ENCODE measurements around the gene TWNK. TPM values are rescaled to one million over a fixed set of nuclear protein-coding genes. Genes with fewer than 3 reads are reported as not detected.

Gene TWNK
- total and polyA plus RNA-seq, 10 of the 15 experiments (the other 5 are each of a cell fraction or from before 2014, with no cell fraction given) = 13.6 to 32.8 (median 18.0) TPM

DNA sequence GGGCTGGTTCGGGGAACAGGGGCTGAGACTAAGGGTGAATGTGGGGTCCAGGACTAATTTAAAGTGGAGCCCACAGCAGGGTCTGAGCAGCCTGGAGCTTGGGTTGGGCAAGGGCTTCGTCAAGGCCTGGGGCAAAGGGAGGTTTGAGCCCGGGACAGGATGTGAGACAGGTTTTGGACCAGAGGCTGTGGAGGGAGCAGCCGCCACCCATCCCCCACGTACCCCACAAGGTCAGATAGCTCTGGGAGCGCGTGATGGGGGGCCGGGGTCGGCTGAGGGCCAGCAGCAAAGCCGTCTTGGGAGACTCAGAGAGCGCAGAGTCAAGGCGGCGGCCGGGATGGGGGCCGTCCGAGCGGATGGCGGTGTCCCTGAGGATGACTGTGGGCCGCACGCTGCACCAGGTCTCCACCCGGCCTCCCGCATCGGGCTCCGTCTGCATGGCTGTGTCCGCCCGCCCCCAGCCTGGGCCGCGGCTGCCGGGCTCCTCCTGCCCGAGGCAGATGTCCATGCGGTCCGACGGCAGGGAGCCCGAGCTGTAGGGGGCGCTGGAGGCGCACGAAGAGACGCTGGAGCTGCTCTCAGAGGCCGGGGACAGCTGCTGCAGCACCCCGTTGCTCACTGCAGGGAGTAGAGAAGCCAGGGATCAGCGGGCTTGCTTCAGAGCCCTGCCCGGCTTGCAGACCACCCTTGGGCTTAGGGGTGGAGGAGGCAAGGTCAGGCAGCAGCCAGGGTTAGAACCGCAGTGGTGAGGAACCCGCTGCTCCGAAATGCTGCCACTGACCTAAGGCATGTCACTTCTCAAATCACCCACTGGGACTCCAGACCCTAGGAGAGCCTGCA lies 31.5 kb downstream of the TWNK start:
- SMC1A ChIA-PET (ENCODE audit: uncharacterized antibody, unreplicated experiment) = interaction anchor here (1.0 to 1.4 kb wide), 2 partner anchors 10 to 24 kb away, joined by 3 to 5 read pairs; no protein-coding TSS in a partner anchor
- Histone ChIP-seq H3K79me2 (ENCODE audit: control insufficient read depth, insufficient read depth, low read length) (no peaks in the 10 kb centered on the region), H3K27me3 (replicated peaks in 1 of 2; ENCODE audit: control insufficient read depth in 2 of 2, insufficient read depth in 2 of 2, low read length in 1 of 2) (peaks cover 10% of the 10 kb centered on the region in 2 experiments), H4K20me1 (ENCODE audit: control insufficient read depth, insufficient read depth) (no peaks in the 10 kb centered on the region), H3K36me3 (ENCODE audit: control insufficient read depth in 2 of 2, insufficient read depth in 2 of 2, low read length in 1 of 2) (no peaks in the 10 kb centered on the region), H2AFZ (ENCODE audit: control insufficient read depth, low read depth, low read length) (peak overlapping the region; percentile 41; the same call in 1 of the 2 replicates), H3K9ac (ENCODE audit: control insufficient read depth, insufficient read depth, low read length) (no peak overlapping the region), H3K4me2 (ENCODE audit: control insufficient read depth, insufficient read depth) (peak overlapping the region; percentile 48), H3K4me3 (no peak overlapping the region), H3K4me1 (ENCODE audit: control insufficient read depth, insufficient read depth, low read length) (peaks cover 9% of the 10 kb centered on the region), H3K9me3 (replicated peaks; ENCODE audit: control insufficient read depth, insufficient read depth, low read length) (no peaks in the 10 kb centered on the region), H3K27ac (ENCODE audit: control insufficient read depth, insufficient read depth) (no peak overlapping the region)
- CTCF ChIA-PET = interaction anchor here (0.6 to 6.8 kb wide), 16 partner anchors 11 to 676 kb away, joined by 3 to 91 read pairs (median 14); partner anchors contain the start of genes LZTS2, MRPL43, PDZD7 and SFXN3
- BruUV-seq (replicated peaks) = no TSS peak
- intact Hi-C loops (cut with micrococcal nuclease; ENCODE audit: unreplicated experiment) = no loop called here
- POLR2A ChIA-PET = no interaction called here
- in situ Hi-C loops (cut with MboI) = no loop called here
- 34% methylated on average over 43 of the region's 45 CpGs for WGBS (ENCODE audit: insufficient coverage, insufficient replicate concordance, low lambda C conversion rate, missing lambda C conversion rate)
- RAD21 ChIA-PET (ENCODE audit: unreplicated experiment) = interaction anchor here (0.7 to 2.6 kb wide), 13 partner anchors 10 to 123 kb away, joined by 3 to 13 read pairs (median 6); partner anchors contain the start of genes KAZALD1, PDZD7 and SFXN3
- FAIRE-seq (no peak), DNase-seq (ENCODE audit: low read depth, low spot score) (no peak), ATAC-seq (peak; percentile 87)
- TF ChIP-seq TCF3 (IDR thresholded peaks at IDR 0.05; ENCODE audit: borderline replicate concordance, insufficient read depth, low read depth, low read length) (0 out of 2 replicates have a peak, but pooled peaks have one; percentile 45), EED (IDR thresholded peaks at IDR 0.05; ENCODE audit: low read depth) (0 out of 2 replicates have a peak, but pooled peaks have one; percentile 8), TCF12 (IDR thresholded peaks at IDR 0.05; ENCODE audit: low read depth, low read length) (0 out of 2 replicates have a peak, but pooled peaks have one; percentile 24), MYC (IDR thresholded peaks at IDR 0.05; ENCODE audit: insufficient read depth, insufficient read length, insufficient replicate concordance, low read length, severe bottlenecking) (no peak), ZSCAN29 (IDR thresholded peaks at IDR 0.05) (0 out of 2 replicates have a peak, but pooled peaks have one; percentile 46), RAD21 (IDR thresholded peaks at IDR 0.05; ENCODE audit: insufficient read depth, low read depth, low read length) (peak; percentile 43; the same call in 1 of the 2 replicates)
- TF ChIP-seq, protein P1, sequence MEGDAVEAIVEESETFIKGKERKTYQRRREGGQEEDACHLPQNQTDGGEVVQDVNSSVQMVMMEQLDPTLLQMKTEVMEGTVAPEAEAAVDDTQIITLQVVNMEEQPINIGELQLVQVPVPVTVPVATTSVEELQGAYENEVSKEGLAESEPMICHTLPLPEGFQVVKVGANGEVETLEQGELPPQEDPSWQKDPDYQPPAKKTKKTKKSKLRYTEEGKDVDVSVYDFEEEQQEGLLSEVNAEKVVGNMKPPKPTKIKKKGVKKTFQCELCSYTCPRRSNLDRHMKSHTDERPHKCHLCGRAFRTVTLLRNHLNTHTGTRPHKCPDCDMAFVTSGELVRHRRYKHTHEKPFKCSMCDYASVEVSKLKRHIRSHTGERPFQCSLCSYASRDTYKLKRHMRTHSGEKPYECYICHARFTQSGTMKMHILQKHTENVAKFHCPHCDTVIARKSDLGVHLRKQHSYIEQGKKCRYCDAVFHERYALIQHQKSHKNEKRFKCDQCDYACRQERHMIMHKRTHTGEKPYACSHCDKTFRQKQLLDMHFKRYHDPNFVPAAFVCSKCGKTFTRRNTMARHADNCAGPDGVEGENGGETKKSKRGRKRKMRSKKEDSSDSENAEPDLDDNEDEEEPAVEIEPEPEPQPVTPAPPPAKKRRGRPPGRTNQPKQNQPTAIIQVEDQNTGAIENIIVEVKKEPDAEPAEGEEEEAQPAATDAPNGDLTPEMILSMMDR (IDR thresholded peaks at IDR 0.05 in 2 of 3, conservative IDR thresholded peaks at IDR 0.05 in 1 of 3; ENCODE audit: control insufficient read depth in 2 of 3, extremely low read depth in 1 of 3, insufficient read depth in 1 of 3, low read depth in 3 of 3, low read length in 3 of 3) = peak; percentile 61 to 77 (median 61)
- TF ChIP-seq, protein P2, sequence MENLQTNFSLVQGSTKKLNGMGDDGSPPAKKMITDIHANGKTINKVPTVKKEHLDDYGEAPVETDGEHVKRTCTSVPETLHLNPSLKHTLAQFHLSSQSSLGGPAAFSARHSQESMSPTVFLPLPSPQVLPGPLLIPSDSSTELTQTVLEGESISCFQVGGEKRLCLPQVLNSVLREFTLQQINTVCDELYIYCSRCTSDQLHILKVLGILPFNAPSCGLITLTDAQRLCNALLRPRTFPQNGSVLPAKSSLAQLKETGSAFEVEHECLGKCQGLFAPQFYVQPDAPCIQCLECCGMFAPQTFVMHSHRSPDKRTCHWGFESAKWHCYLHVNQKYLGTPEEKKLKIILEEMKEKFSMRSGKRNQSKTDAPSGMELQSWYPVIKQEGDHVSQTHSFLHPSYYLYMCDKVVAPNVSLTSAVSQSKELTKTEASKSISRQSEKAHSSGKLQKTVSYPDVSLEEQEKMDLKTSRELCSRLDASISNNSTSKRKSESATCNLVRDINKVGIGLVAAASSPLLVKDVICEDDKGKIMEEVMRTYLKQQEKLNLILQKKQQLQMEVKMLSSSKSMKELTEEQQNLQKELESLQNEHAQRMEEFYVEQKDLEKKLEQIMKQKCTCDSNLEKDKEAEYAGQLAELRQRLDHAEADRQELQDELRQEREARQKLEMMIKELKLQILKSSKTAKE (IDR thresholded peaks at IDR 0.05; ENCODE audit: low read depth, poor library complexity, severe bottlenecking) = no peak
